Neutrophil (primary cell): Measurements from ENCODE around the gene RBM15B.

Source experiments
- H3K27ac ChIP-seq: fragments of 200-600 bp; sonication (generic); 2 replicates; pipeline ENCODE4 v1.5.1; 2016; ENCODE audit warnings: mild to moderate bottlenecking, moderate library complexity
- H3K27me3 ChIP-seq: fragments of 200-600 bp; sonication (generic); 2 replicates; pipeline ENCODE4 v1.6.0; 2016; ENCODE audit warnings: mild to moderate bottlenecking
- H3K36me3 ChIP-seq: fragments of 200-600 bp; sonication (generic); 2 replicates; pipeline ENCODE4 v1.5.1; 2017
- H3K4me1 ChIP-seq, 2 experiments: fragments of 200-600 bp in 1 of 2; sonication (generic) in 1 of 2; 1 replicate in 1 of 2; 2 replicates in 1 of 2; pipeline versions ENCODE4 v1.5.1 to v1.6.1; 2013 to 2016; ENCODE audit warnings: low read depth in 1 of 2, low read length in 1 of 2, mild to moderate bottlenecking in 1 of 2, moderate library complexity in 1 of 2; ENCODE audit not compliant: control insufficient read depth in 1 of 2, insufficient read depth in 1 of 2
- H3K4me3 ChIP-seq, 2 experiments: fragments of 200-600 bp in 1 of 2; sonication (generic) in 1 of 2; 1 replicate in 1 of 2; 2 replicates in 1 of 2; pipeline ENCODE4 v1.5.1; 2013 to 2016; ENCODE audit warnings: low read depth in 1 of 2, low read length in 1 of 2, mild to moderate bottlenecking in 1 of 2, moderate library complexity in 1 of 2
- H3K9me3 ChIP-seq: fragments of 200-600 bp; sonication (generic); 2 replicates; pipeline ENCODE4 v1.5.1; 2016
- TF ChIP-seq, protein P1 (sequence below): fragments of 200-600 bp; sonication (generic); IDR thresholded peaks from 2 replicates; pipeline ENCODE4 v1.5.1; 2016; ENCODE audit warnings: antibody characterized with exemption

Gene RBM15B

DNA sequence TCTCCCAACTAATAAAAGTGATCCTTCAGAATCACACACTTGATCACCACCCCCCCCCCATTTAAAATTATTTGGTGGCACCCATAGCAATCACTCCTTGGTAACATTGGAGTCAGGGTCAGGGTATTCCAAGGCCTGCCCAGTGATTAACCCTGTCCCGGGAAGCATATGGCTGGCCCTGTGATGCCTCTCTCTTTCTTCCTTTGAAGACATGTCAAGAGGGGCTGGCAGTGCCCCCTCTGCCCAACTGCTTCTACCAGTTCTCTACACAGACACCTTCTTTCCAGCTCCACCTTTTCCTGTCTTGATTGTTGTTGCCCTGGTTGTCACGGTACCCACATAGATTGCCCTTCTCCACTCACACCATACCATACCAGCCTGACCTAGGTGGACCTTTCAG is 36.9 kb upstream of the RBM15B start:
- no peaks in the 10 kb centered on the region for H3K9me3 ChIP-seq
- no peak overlapping the region for H3K4me3 ChIP-seq
- no peaks in the 10 kb centered on the region for H3K36me3 ChIP-seq
- TF ChIP-seq, protein P1, sequence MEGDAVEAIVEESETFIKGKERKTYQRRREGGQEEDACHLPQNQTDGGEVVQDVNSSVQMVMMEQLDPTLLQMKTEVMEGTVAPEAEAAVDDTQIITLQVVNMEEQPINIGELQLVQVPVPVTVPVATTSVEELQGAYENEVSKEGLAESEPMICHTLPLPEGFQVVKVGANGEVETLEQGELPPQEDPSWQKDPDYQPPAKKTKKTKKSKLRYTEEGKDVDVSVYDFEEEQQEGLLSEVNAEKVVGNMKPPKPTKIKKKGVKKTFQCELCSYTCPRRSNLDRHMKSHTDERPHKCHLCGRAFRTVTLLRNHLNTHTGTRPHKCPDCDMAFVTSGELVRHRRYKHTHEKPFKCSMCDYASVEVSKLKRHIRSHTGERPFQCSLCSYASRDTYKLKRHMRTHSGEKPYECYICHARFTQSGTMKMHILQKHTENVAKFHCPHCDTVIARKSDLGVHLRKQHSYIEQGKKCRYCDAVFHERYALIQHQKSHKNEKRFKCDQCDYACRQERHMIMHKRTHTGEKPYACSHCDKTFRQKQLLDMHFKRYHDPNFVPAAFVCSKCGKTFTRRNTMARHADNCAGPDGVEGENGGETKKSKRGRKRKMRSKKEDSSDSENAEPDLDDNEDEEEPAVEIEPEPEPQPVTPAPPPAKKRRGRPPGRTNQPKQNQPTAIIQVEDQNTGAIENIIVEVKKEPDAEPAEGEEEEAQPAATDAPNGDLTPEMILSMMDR = no peak
- no peak overlapping the region for H3K27ac ChIP-seq
- no peaks in the 10 kb centered on the region for H3K27me3 ChIP-seq
- no peaks in the 10 kb centered on the region for H3K4me1 ChIP-seq

DNA sequence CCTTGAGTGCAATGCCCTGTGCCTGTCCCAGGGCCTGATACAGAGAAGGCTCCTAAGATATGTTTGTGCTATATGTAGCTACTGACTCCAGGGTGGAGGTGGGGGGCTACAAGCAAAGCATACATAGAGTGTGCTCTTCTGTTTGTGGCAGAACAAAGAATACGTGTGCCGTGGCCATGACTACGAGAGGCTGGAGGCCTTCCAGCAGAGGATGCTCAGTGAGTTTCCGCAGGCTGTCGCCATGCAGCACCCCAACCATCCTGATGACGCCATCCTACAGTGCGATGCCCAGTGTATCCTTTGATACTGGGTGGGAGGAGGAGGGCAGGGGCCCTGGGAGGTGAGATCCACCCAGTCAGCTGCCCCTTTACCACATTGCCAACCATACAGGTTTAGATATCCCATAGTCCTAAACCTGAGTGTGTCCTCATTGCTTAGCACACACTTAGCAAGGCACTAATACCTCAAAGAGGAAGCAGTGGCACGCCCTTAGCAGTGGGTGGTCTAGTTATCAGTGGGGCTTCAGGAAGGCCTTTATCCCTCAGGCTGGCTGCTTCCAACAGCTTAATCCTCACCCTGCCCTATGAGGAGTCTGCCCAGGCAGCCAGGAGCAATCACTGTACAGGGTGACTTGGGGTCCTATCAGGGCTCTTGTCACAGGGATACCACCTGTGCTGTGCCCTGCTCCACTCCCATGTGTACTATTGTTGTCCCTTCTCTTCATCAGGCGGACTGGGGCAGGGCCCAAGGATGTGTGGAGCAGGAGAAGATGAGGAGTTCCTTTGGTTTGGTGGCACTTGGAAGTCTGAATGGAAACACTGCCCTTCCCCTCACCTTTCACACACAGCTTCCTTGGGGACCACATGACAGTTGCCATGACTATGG is 36.1 kb upstream of the RBM15B start:
- TF ChIP-seq, protein P1 = no peak
- Histone ChIP-seq H3K9me3 (no peaks in the 10 kb centered on the region), H3K27ac (no peak overlapping the region), H3K27me3 (no peaks in the 10 kb centered on the region), H3K4me1 (no peaks in the 10 kb centered on the region), H3K36me3 (no peaks in the 10 kb centered on the region), H3K4me3 (no peak overlapping the region)

DNA sequence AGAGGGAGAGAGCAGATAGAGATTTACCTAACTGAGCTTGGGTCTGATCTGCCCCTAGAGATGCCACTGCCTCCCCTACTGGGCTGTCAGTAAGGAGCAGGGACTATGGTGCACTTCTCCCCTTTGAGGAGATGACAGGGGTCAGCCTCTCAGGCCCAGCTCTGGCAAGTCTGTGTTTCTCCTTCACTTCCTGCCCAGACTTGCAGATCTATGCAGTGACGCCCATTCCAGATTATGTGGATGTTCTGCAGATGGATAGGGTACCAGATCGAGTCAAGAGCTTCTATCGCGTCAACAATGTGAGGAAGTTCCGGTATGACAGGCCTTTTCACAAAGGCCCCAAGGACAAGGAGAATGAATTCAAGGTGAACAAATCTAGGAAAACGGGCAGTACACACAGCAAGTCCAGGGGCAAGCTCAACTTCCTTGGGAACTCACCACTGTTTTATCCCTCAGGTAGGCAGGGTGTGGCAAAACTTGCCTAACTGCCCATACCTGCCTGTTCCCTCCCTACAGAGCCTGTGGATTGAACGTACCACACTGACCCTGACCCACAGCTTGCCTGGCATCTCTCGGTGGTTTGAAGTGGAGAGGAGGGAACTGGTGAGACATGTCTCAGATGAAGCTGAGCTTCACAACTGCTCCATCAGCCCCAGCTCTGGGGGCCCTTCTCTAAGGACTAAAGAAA is 35.0 kb upstream of the RBM15B start:
- H3K27ac ChIP-seq = no peak overlapping the region
- H3K9me3 ChIP-seq = no peaks in the 10 kb centered on the region
- no peaks in the 10 kb centered on the region for H3K27me3 ChIP-seq
- no peaks in the 10 kb centered on the region for H3K36me3 ChIP-seq
- H3K4me3 ChIP-seq = no peak overlapping the region
- no peaks in the 10 kb centered on the region for H3K4me1 ChIP-seq
- TF ChIP-seq, protein P1 = no peak

DNA sequence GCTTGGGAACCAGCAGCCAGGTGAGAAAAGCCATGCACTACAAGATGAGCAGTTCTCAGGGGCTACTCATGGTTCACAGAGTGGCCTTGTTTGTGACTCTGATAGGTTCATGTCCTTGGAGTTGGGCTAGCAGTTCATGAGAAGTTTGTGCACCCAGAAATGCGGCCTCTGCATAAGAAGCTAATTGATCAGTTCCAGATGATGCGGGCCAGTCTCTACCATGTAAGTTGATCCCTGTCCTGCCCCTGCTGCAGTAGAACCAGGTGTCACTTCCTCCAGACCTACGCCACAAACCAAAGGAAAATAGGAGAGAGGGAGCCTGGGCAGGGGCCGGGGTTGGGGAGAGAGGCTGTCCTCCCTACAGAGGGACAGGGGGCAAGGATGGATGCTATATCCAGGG is 33.2 kb upstream of the RBM15B start:
- Histone ChIP-seq H3K27me3 (no peaks in the 10 kb centered on the region), H3K4me1 (no peaks in the 10 kb centered on the region), H3K27ac (no peak overlapping the region), H3K36me3 (no peaks in the 10 kb centered on the region), H3K4me3 (no peak overlapping the region), H3K9me3 (no peaks in the 10 kb centered on the region)
- TF ChIP-seq, protein P1 = no peak

DNA sequence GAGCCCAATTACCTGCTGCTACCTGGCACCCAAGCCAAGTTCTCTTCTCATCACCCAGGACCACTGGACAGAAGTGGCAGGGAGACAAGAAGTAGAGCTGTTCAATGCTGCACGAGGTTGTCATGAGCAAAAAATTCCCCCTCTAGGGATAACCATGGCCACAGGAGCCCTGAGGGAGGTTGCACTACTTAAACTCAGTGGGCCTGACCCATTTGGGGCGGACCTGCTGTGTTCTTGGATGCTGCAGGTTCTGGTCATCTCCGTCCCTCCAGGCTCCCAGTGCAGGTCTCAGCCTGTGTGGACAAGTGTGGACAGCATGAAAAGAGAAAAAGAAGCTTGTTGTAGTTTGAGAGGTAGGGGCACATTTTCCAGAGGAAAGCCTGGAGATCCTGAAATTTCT is 32.1 kb upstream of the RBM15B start:
- Histone ChIP-seq H3K4me1 (no peaks in the 10 kb centered on the region), H3K36me3 (no peaks in the 10 kb centered on the region), H3K4me3 (no peak overlapping the region), H3K9me3 (no peaks in the 10 kb centered on the region), H3K27me3 (no peaks in the 10 kb centered on the region), H3K27ac (no peak overlapping the region)
- TF ChIP-seq, protein P1 = no peak
